H1 (cell line): ENCODE results near the gene COL5A1. TPM values are rescaled to one million over a fixed set of nuclear protein-coding genes. Genes with fewer than 3 reads are reported as not detected.

Source experiments
- CTCF ChIA-PET: fragments of 300-600 bp; sonication (Branson Sonifier 250); formaldehyde crosslinking; loops from one replicate; lab custom pipeline; 2021; ENCODE audit not compliant: partially characterized antibody; lab: Charles Lee
- POLR2A ChIA-PET: fragments of 300-600 bp; sonication (Branson Sonifier 250); formaldehyde crosslinking; loops from one replicate; lab custom pipeline; 2021; ENCODE audit warnings: inconsistent platforms; ENCODE audit not compliant: partially characterized antibody; lab: Charles Lee
- DNase-seq, 2 experiments: peaks; one replicate each; pipeline versions ENCODE4 v3.0.0 to v3.0.0-alpha.2; 2010 to 2022; ENCODE audit warnings: low spot score in 2 of 2, low read depth in 1 of 2, mixed read lengths in 1 of 2
- FAIRE-seq: peaks from 2 replicates; lab custom pipeline; 2011; peaks lifted over from hg19 to GRCh38; lab: Jason Lieb, UNC
- H2AFZ ChIP-seq: 2 replicates; pipeline ENCODE4 v1.8.1; 2012; ENCODE audit warnings: low read length, inconsistent platforms
- H2AK5ac ChIP-seq: 2 replicates; pipeline ENCODE4 v1.6.1; 2013; ENCODE audit warnings: low read depth, low read length
- H2BK120ac ChIP-seq: replicated peaks from 2 replicates; pipeline ENCODE3; 2013; ENCODE audit warnings: low read depth, low read length, inconsistent platforms
- H2BK12ac ChIP-seq: 2 replicates; pipeline ENCODE4 v1.6.1; 2013; ENCODE audit warnings: low read depth, low read length
- H2BK15ac ChIP-seq: 2 replicates; pipeline ENCODE4 v1.6.1; 2013; ENCODE audit warnings: low read length
- H2BK20ac ChIP-seq: 2 replicates; pipeline ENCODE4 v1.6.1; 2013; ENCODE audit warnings: low read length
- H2BK5ac ChIP-seq: 2 replicates; pipeline ENCODE4 v1.6.1; 2013; ENCODE audit warnings: low read depth, low read length
- H3K14ac ChIP-seq: 2 replicates; pipeline ENCODE4 v1.6.1; 2013; ENCODE audit warnings: inconsistent platforms; ENCODE audit not compliant: insufficient read length
- H3K18ac ChIP-seq: 2 replicates; pipeline ENCODE4 v1.6.1; 2013; ENCODE audit warnings: low read length; ENCODE audit errors: extremely low read depth
- H3K23ac ChIP-seq: 2 replicates; pipeline ENCODE4 v1.6.1; 2013; ENCODE audit warnings: inconsistent platforms; ENCODE audit not compliant: insufficient read length
- H3K23me2 ChIP-seq: 2 replicates; pipeline ENCODE4 v1.6.1; 2013; ENCODE audit warnings: low read depth, low read length
- H3K27ac ChIP-seq: 2 replicates; pipeline ENCODE4 v1.6.1; 2011; ENCODE audit warnings: low read depth, low read length, inconsistent platforms
- H3K27me3 ChIP-seq, 4 experiments: replicated peaks in 1 of 4; 1 replicate in 1 of 4; 2 replicates in 3 of 4; pipeline versions ENCODE4 v1.6.1 to v1.8.1; 2011 to 2013; ENCODE audit warnings: low read length in 3 of 4, mild to moderate bottlenecking in 3 of 4, inconsistent platforms in 2 of 4, mixed read lengths in 2 of 4, moderate library complexity in 1 of 4; ENCODE audit not compliant: control insufficient read depth in 3 of 4, insufficient read depth in 3 of 4; ENCODE audit errors: extremely low read depth in 1 of 4
- H3K36me3 ChIP-seq, 4 experiments: 2 replicates each; pipeline versions ENCODE4 v1.6.1 to v1.8.1; 2011 to 2013; ENCODE audit warnings: mild to moderate bottlenecking in 4 of 4, low read length in 3 of 4, moderate library complexity in 2 of 4, control low read depth in 1 of 4, inconsistent platforms in 1 of 4; ENCODE audit not compliant: insufficient read depth in 4 of 4, control insufficient read depth in 2 of 4
- H3K4ac ChIP-seq: replicated peaks from 2 replicates; pipeline ENCODE3; 2013; ENCODE audit warnings: low read length, low read depth, mixed read lengths, inconsistent platforms; ENCODE audit not compliant: insufficient read length
- H3K4me1 ChIP-seq, 4 experiments: replicated peaks in 1 of 4; 1 replicate in 1 of 4; 2 replicates in 3 of 4; pipeline versions ENCODE4 v1.6.1 to v1.8.1; 2011 to 2013; ENCODE audit warnings: low read length in 3 of 4, inconsistent platforms in 2 of 4, mixed read lengths in 1 of 4; ENCODE audit not compliant: insufficient read depth in 4 of 4, control insufficient read depth in 3 of 4
- H3K4me2 ChIP-seq, 2 experiments: 2 replicates each; pipeline versions ENCODE4 v1.6.1 to v1.8.1; 2011 to 2013; ENCODE audit warnings: low read depth in 2 of 2, low read length in 2 of 2, control low read depth in 1 of 2, inconsistent platforms in 1 of 2, mild to moderate bottlenecking in 1 of 2; ENCODE audit not compliant: insufficient read depth in 1 of 2
- H3K4me3 ChIP-seq, 4 experiments: fragments of 200-600, 300-600 bp in 1 of 4; sonication (generic), shearing (Covaris generic), sonication (Bioruptor Twin) in 1 of 4; 2 replicates each; pipeline versions ENCODE4 v1.5.1 to v1.8.1; 2011 to 2016; ENCODE audit warnings: low read length in 4 of 4, low read depth in 3 of 4, control low read depth in 2 of 4, inconsistent platforms in 2 of 4, mild to moderate bottlenecking in 2 of 4, mixed read lengths in 1 of 4, moderate library complexity in 1 of 4; ENCODE audit not compliant: insufficient read depth in 2 of 4; ENCODE audit errors: extremely low read depth in 1 of 4
- H3K56ac ChIP-seq: replicated peaks from 2 replicates; pipeline ENCODE3; 2013; ENCODE audit warnings: low read depth, mild to moderate bottlenecking, mixed read lengths, low read length, inconsistent platforms; ENCODE audit not compliant: insufficient read length
- H3K79me1 ChIP-seq: 2 replicates; pipeline ENCODE4 v1.6.1; 2013; ENCODE audit warnings: low read depth, low read length, control low read depth
- H3K79me2 ChIP-seq, 2 experiments: 2 replicates each; pipeline versions ENCODE4 v1.6.1 to v1.8.1; 2012 to 2013; ENCODE audit warnings: low read length in 2 of 2, mild to moderate bottlenecking in 2 of 2, inconsistent platforms in 1 of 2; ENCODE audit not compliant: insufficient read depth in 2 of 2, control insufficient read depth in 1 of 2
- H3K9ac ChIP-seq, 4 experiments: replicated peaks in 1 of 4; 1 replicate in 1 of 4; 2 replicates in 3 of 4; pipeline versions ENCODE4 v1.6.1 to v1.8.1; 2011 to 2013; ENCODE audit warnings: low read depth in 3 of 4, low read length in 3 of 4, control low read depth in 2 of 4, mild to moderate bottlenecking in 2 of 4, moderate library complexity in 2 of 4, inconsistent platforms in 1 of 4; ENCODE audit errors: extremely low read depth in 1 of 4
- H3K9me3 ChIP-seq, 2 experiments: 2 replicates each; pipeline versions ENCODE4 v1.6.1 to v1.8.1; 2012 to 2013; ENCODE audit warnings: mild to moderate bottlenecking in 2 of 2, moderate library complexity in 2 of 2, control low read depth in 1 of 2, inconsistent platforms in 1 of 2, low read depth in 1 of 2, low read length in 1 of 2, mixed read lengths in 1 of 2; ENCODE audit not compliant: insufficient read depth in 2 of 2
- H4K20me1 ChIP-seq, 2 experiments: replicated peaks in 1 of 2; 2 replicates each; pipeline versions ENCODE3 to v1.8.1; 2011 to 2013; ENCODE audit warnings: inconsistent platforms in 2 of 2, low read length in 2 of 2, mild to moderate bottlenecking in 1 of 2; ENCODE audit not compliant: insufficient read depth in 2 of 2, control insufficient read depth in 1 of 2
- H4K5ac ChIP-seq: 2 replicates; pipeline ENCODE4 v1.6.1; 2013; ENCODE audit warnings: low read length, low read depth, mixed read lengths, inconsistent platforms; ENCODE audit not compliant: insufficient read length
- H4K8ac ChIP-seq: 2 replicates; pipeline ENCODE4 v1.8.0; 2013; ENCODE audit warnings: mild to moderate bottlenecking, moderate library complexity, low read length, inconsistent platforms; ENCODE audit not compliant: insufficient read depth; ENCODE audit errors: extremely low read depth
- H4K91ac ChIP-seq: replicated peaks from 2 replicates; pipeline ENCODE3; 2013; ENCODE audit warnings: low read length, mixed read lengths, inconsistent platforms; ENCODE audit not compliant: insufficient read length
- BRCA1 ChIP-seq: IDR thresholded peaks from 2 replicates; pipeline ENCODE4 v1.6.1; 2012; ENCODE audit warnings: low read depth, low read length, improper control_type of control experiment
- CEBPB ChIP-seq: IDR thresholded peaks from 2 replicates; pipeline ENCODE4 v1.6.1; 2012; ENCODE audit warnings: low read depth, low read length
- CTBP2 ChIP-seq: IDR thresholded peaks from 2 replicates; pipeline ENCODE4 v1.7.0; 2011; ENCODE audit warnings: borderline replicate concordance, mild to moderate bottlenecking, moderate library complexity, mixed read lengths, low read length; ENCODE audit not compliant: insufficient read depth, insufficient read length
- EP300 ChIP-seq, 2 experiments: IDR thresholded peaks; 1 replicate in 1 of 2; 2 replicates in 1 of 2; pipeline ENCODE4 v1.6.1; 2011 to 2012; ENCODE audit warnings: low read depth in 2 of 2, low read length in 2 of 2, mild to moderate bottlenecking in 2 of 2, borderline replicate concordance in 1 of 2, inconsistent platforms in 1 of 2, moderate library complexity in 1 of 2
- HDAC2 ChIP-seq, 2 experiments: fragments of 300-600 bp in 1 of 2; sonication (generic) in 1 of 2; IDR thresholded peaks; 2 replicates each; pipeline ENCODE4 v1.6.1; 2011 to 2012; ENCODE audit warnings: low read depth in 2 of 2, low read length in 2 of 2, mild to moderate bottlenecking in 2 of 2, moderate library complexity in 2 of 2, borderline replicate concordance in 1 of 2, inconsistent platforms in 1 of 2
- POLR2A ChIP-seq, 2 experiments: IDR thresholded peaks; 1 replicate in 1 of 2; 2 replicates in 1 of 2; pipeline ENCODE4 v1.6.1; 2011; ENCODE audit warnings: low read depth in 2 of 2, low read length in 2 of 2, mild to moderate bottlenecking in 2 of 2; ENCODE audit errors: control extremely low read depth in 1 of 2
- RFX5 ChIP-seq: IDR thresholded peaks from 2 replicates; pipeline ENCODE4 v1.6.1; 2011; ENCODE audit warnings: low read depth, low read length, improper control_type of control experiment, borderline replicate concordance
- SIX5 ChIP-seq: IDR thresholded peaks from 2 replicates; pipeline ENCODE4 v1.6.1; 2011; ENCODE audit warnings: mild to moderate bottlenecking, low read depth, low read length
- SP1 ChIP-seq: IDR thresholded peaks from 2 replicates; pipeline ENCODE4 v1.6.1; 2011; ENCODE audit warnings: low read depth, low read length
- SRF ChIP-seq: IDR thresholded peaks from 2 replicates; pipeline ENCODE4 v1.6.1; 2011; ENCODE audit warnings: mild to moderate bottlenecking, low read depth, low read length, moderate library complexity
- TAF7 ChIP-seq: optimal IDR thresholded peaks from 2 replicates; pipeline ENCODE3; 2011; ENCODE audit warnings: low read depth, mild to moderate bottlenecking, inconsistent platforms, low read length, moderate library complexity, borderline replicate concordance
- TCF12 ChIP-seq: IDR thresholded peaks from 2 replicates; pipeline ENCODE4 v1.6.1; 2011; ENCODE audit warnings: low read depth, mild to moderate bottlenecking, low read length
- WGBS, 2 experiments: shearing (Covaris generic) in 1 of 2; methylation state at CpG; one replicate each; pipeline versions ENCODE4 v1.1.6 to v1.1.7; 2013 to 2015; ENCODE audit warnings: low lambda C conversion rate in 2 of 2, mixed read lengths in 2 of 2, inconsistent platforms in 1 of 2, low coverage in 1 of 2, missing lambda C conversion rate in 1 of 2; ENCODE audit not compliant: insufficient replicate concordance in 2 of 2, insufficient coverage in 1 of 2, insufficient read length in 1 of 2; ENCODE audit errors: extremely low coverage in 1 of 2, missing lambda C conversion rate in 1 of 2; 5-methylcytosine and 5-hydroxymethylcytosine counted together
- polyA plus RNA-seq, 7 experiments: library from polyadenylated mRNA; depleted of rRNA in 3 of 7; stranded (reverse) in 5 of 7; unstranded in 2 of 7; fragments of >200 nt in 5 of 7; fragments of 200-250 nt in 2 of 7; gene quantifications; 1 replicate in 5 of 7; 2 replicates in 1 of 7; 4 replicates in 1 of 7; pipeline versions ENCODE4 v1.2.1 to v1.2.3, GENCODE V29; 2011 to 2013; ENCODE audit warnings: missing spikeins in 2 of 7, mixed read lengths in 2 of 7
- total RNA-seq: library from RNA; stranded (reverse); fragmentation: NEBNext Ultra II Directional; extraction: Animal tissue kit (Norgen Biotek cat#: 25700); gene quantifications from 2 replicates; pipeline ENCODE4 v1.2.1, GENCODE V29; 2021
- TF ChIP-seq, protein P1 (sequence below): IDR thresholded peaks from 2 replicates; pipeline ENCODE4 v1.6.1; 2012; ENCODE audit warnings: inconsistent platforms

COL5A1 gene
- total and polyA plus RNA-seq, 2 of the 8 experiments (the other 6 are each of a cell fraction or from before 2014, with no cell fraction given), result 3.8 to 12.0 TPM

DNA sequence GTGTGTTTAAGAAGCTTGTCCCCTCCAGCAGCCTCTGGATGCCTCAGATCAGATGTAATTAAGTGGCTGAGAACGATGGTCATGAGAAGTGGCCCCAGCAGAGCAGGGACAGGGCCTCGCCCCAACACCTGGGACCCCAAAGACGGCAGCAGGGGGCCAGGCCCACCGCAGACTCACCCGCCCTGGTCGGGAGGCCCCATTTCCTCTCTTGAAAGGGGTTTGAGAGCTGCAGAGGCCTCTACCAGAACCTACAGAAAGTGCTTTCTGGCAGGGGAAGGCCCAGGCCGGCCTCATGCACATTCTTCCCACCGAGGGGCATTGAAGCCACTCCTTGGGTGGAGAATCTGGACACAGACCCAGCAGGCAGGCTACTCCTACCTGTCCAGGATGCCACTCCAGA is 153.8 kb downstream of the COL5A1 start:
- no peak overlapping the region for H3K18ac ChIP-seq
- WGBS, 2 experiments, result 79% methylated on average over 6 of the region's 8 CpGs; no CpG with 5 or more reads in 1 of the 2 experiments
- no peak overlapping the region for H3K4me3 ChIP-seq
- no peak overlapping the region for H3K4me2 ChIP-seq
- no peak overlapping the region for H2BK12ac ChIP-seq
- no peak overlapping the region for H3K4ac ChIP-seq
- H3K9me3 ChIP-seq, result no peaks in the 10 kb centered on the region
- no peak overlapping the region for H3K9ac ChIP-seq
- no peak overlapping the region for H2BK120ac ChIP-seq
- H2AFZ ChIP-seq, result no peak overlapping the region
- H2BK20ac ChIP-seq, result no peak overlapping the region
- no peak overlapping the region for H4K5ac ChIP-seq
- TF ChIP-seq SRF (no peak), HDAC2 (IDR thresholded peaks at IDR 0.05; ENCODE audit: borderline replicate concordance in 1 of 2, low read depth in 2 of 2, low read length in 2 of 2) (no peak), EP300 (IDR thresholded peaks at IDR 0.05; ENCODE audit: borderline replicate concordance in 1 of 2, low read depth in 2 of 2, low read length in 2 of 2) (no peak), CEBPB (no peak), SP1 (no peak), TCF12 (no peak), BRCA1 (no peak), POLR2A (IDR thresholded peaks at IDR 0.05; ENCODE audit: control extremely low read depth in 1 of 2, low read depth in 2 of 2, low read length in 2 of 2) (no peak), SIX5 (no peak), CTBP2 (no peak), TAF7 (no peak), RFX5 (no peak)
- TF ChIP-seq, protein P1, sequence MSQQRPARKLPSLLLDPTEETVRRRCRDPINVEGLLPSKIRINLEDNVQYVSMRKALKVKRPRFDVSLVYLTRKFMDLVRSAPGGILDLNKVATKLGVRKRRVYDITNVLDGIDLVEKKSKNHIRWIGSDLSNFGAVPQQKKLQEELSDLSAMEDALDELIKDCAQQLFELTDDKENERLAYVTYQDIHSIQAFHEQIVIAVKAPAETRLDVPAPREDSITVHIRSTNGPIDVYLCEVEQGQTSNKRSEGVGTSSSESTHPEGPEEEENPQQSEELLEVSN, result no peak
- H3K27me3 ChIP-seq, result no peaks in the 10 kb centered on the region; a peak in 1 of 7 replicates
- H3K36me3 ChIP-seq, result no peaks in the 10 kb centered on the region
- ChIA-PET POLR2A (interaction anchor here (1.5 kb wide), 1 partner anchor 17 kb away, joined by 3 read pairs; no protein-coding TSS in a partner anchor), CTCF (interaction anchor here (1.0 to 2.4 kb wide), 2 partner anchors 15 to 187 kb away, joined by 3 to 10 read pairs; no protein-coding TSS in a partner anchor)
- no peak overlapping the region for H4K91ac ChIP-seq
- no peak for FAIRE-seq
- H3K79me2 ChIP-seq, result no peaks in the 10 kb centered on the region
- H3K79me1 ChIP-seq, result no peaks in the 10 kb centered on the region
- DNase-seq, result no peak
- H2AK5ac ChIP-seq, result no peak overlapping the region
- H3K27ac ChIP-seq, result no peak overlapping the region
- no peak overlapping the region for H2BK5ac ChIP-seq
- H4K20me1 ChIP-seq, result peaks cover 0 to 4% of the 10 kb centered on the region in 2 experiments
- H3K23ac ChIP-seq, result no peak overlapping the region
- no peak overlapping the region for H2BK15ac ChIP-seq
- H3K56ac ChIP-seq, result no peak overlapping the region
- H3K23me2 ChIP-seq, result no peaks in the 10 kb centered on the region
- no peaks in the 10 kb centered on the region; a peak in 1 of 7 replicates for H3K4me1 ChIP-seq
- H4K8ac ChIP-seq, result no peak overlapping the region
- H3K14ac ChIP-seq, result no peak overlapping the region
